OCI-LY1 (cell line): ENCODE measurements around the gene LANCL1.

Experiments used
- EZH2 ChIP-seq: fragments of 200-600 bp; sonication (generic), shearing (Covaris generic); IDR thresholded peaks from 2 replicates; pipeline ENCODE4 v1.8.0; 2017; ENCODE audit warnings: borderline replicate concordance, mixed run types, mild to moderate bottlenecking, antibody characterized with exemption, low read length, moderate library complexity, mixed read lengths
- TF ChIP-seq, protein P1 (sequence below): fragments of 200-600 bp; sonication (generic), shearing (Covaris generic); IDR thresholded peaks from 2 replicates; pipeline ENCODE4 v1.5.1; 2017; ENCODE audit warnings: mild to moderate bottlenecking, antibody characterized with exemption, low read length, moderate library complexity, mixed read lengths

DNA sequence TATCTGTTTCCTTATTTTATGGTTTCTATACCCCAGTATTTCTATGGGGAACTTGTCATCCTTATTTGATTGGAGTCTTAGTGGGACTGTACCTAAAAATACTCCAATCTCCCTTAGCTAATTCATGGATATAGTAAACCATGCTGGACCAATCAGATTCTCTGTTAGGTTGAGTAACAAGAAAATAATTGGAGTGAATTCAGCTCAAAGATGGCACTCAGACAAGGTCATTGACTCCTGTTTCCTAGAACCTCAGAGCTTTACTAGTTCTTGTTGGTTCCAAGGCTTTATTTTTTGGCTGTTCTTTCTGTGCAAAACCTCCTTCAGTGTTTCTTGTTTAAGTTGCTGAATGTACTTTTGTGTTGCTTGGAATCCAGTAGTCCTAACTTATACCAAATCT lies 48.0 kb upstream of the LANCL1 start:
- TF ChIP-seq, protein P1, sequence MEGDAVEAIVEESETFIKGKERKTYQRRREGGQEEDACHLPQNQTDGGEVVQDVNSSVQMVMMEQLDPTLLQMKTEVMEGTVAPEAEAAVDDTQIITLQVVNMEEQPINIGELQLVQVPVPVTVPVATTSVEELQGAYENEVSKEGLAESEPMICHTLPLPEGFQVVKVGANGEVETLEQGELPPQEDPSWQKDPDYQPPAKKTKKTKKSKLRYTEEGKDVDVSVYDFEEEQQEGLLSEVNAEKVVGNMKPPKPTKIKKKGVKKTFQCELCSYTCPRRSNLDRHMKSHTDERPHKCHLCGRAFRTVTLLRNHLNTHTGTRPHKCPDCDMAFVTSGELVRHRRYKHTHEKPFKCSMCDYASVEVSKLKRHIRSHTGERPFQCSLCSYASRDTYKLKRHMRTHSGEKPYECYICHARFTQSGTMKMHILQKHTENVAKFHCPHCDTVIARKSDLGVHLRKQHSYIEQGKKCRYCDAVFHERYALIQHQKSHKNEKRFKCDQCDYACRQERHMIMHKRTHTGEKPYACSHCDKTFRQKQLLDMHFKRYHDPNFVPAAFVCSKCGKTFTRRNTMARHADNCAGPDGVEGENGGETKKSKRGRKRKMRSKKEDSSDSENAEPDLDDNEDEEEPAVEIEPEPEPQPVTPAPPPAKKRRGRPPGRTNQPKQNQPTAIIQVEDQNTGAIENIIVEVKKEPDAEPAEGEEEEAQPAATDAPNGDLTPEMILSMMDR, result no peak
- TF ChIP-seq EZH2, result no peak
